Body of pancreas (tissue), 4 donors: ENCODE measurements around the gene ATP8A2. TPM values are rescaled to one million over a fixed set of nuclear protein-coding genes. Genes with fewer than 3 reads are reported as not detected.

Source experiments
- ATAC-seq: fragments of 150-250 bp; one replicate; pipeline ENCODE4 v1.9.1; 2016
- DNase-seq, 4 donors: peaks; one replicate each; pipeline ENCODE4 v3.0.0-alpha.2; 2019
- H3K27ac ChIP-seq, 4 donors: fragments of 200-600 bp; sonication (generic); 1 replicate in 3 of 4; 2 replicates in 1 of 4; pipeline versions ENCODE4 v1.5.1 to v1.6.1; 2016 to 2019; ENCODE audit warnings: mild to moderate bottlenecking in 1 of 4, mixed read lengths in 1 of 4, moderate library complexity in 1 of 4
- H3K27me3 ChIP-seq, 2 donors: fragments of 200-600 bp; sonication (generic); one replicate each; pipeline ENCODE4 v1.6.0; 2016; ENCODE audit warnings: mild to moderate bottlenecking in 1 of 2
- H3K36me3 ChIP-seq, 2 donors: fragments of 200-600 bp; sonication (generic); replicated peaks in 1 of 2; 2 replicates each; pipeline ENCODE4 v1.5.1; 2016; ENCODE audit warnings: low read depth in 2 of 2; ENCODE audit not compliant: insufficient read depth in 1 of 2
- H3K4me1 ChIP-seq: fragments of 200-600 bp; sonication (generic); one replicate; pipeline ENCODE4 v1.6.0; 2016
- H3K4me3 ChIP-seq, 2 donors: fragments of 200-600 bp; sonication (generic); 1 replicate in 1 of 2; 2 replicates in 1 of 2; pipeline ENCODE4 v1.5.1; 2016 to 2019
- H3K9me3 ChIP-seq, 3 donors: fragments of 200-600 bp; sonication (generic); 1 replicate in 2 of 3; 2 replicates in 1 of 3; pipeline ENCODE4 v1.5.1; 2016
- CTCF ChIP-seq, 7 experiments: fragments of 450-650 bp in 4 of 7; fragments of 200-600 bp in 3 of 7; sonication (generic) in 3 of 7; IDR thresholded peaks; one replicate each; pipeline ENCODE4 v1.5.1; 2016 to 2019; ENCODE audit warnings: antibody characterized with exemption in 7 of 7
- POLR2A ChIP-seq, 3 donors: fragments of 450-650 bp; IDR thresholded peaks; one replicate each; pipeline ENCODE4 v1.6.1; 2016; ENCODE audit warnings: antibody characterized with exemption in 3 of 3, mild to moderate bottlenecking in 2 of 3
- WGBS, 2 donors: methylation state at CpG; one replicate each; pipeline ENCODE4 v1.1.5; 2017; 5-methylcytosine and 5-hydroxymethylcytosine counted together
- intact Hi-C: fragments of 100-400 bp; cut with DNase I; formaldehyde crosslinking; loops from one replicate; pipeline ENCODE4 v1.15.1; 2023
- total RNA-seq, 2 donors: library from RNA; depleted of rRNA; stranded (reverse); fragments of >200 nt; gene quantifications; one replicate each; pipeline ENCODE4 v1.1.0, GENCODE V29; 2016

ATP8A2 gene
- total RNA-seq, 2 donors from 2014 or later = under 0.01 TPM; not detected in 1

DNA sequence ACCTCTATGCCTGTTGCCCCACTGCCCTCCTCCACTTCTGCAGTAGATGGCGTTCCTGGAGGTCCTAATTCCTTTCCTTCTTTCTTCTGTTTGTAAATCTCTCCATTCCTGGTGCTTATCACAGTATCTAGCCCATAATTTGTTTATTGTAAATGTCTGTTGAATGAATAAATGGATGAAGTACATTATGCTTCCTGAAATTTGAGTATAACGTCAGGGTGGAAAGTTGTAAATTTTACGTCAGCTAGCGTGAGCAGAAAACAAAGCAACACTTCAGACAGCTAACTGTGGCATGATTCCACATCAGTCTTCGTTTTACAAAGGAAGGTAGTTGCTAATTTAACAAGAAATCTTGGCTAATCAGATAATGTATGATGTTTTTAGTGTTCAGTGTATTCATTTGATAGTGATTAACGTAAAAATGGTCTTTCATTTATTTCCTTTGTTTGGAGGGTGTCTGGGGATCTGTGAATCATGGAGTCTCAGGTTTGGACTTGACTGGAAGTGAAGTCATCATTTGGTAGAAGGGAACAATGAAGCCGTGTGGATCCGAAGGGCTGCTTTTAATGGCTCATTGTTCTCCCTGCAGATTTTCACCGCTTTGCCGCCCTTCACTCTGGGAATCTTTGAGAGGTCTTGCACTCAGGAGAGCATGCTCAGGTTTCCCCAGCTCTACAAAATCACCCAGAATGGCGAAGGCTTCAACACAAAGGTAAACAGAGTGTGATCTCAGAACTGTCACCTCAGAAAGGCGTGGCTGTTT is 465.0 kb downstream of the ATP8A2 start:
- Histone ChIP-seq H3K27ac (no peak overlapping the region), H3K9me3 (no peaks in the 10 kb centered on the region), H3K4me1 (no peaks in the 10 kb centered on the region), H3K4me3 (no peak overlapping the region), H3K27me3 (no peaks in the 10 kb centered on the region), H3K36me3 (no peaks in the 10 kb centered on the region)
- ATAC-seq (no peak), DNase-seq (no peak)
- intact Hi-C loops = no loop called here
- WGBS, 2 donors = 63 to 64% methylated on average over 12 of the region's 12 CpGs
- TF ChIP-seq POLR2A (IDR thresholded peaks at IDR 0.05) (no peak), CTCF (IDR thresholded peaks at IDR 0.05) (no peak)

GRCh38 chr13:25839371-25839770 is 467.6 kb downstream of the ATP8A2 start:
- TF ChIP-seq CTCF (IDR thresholded peaks at IDR 0.05) (no peak), POLR2A (IDR thresholded peaks at IDR 0.05) (no peak)
- H3K9me3 ChIP-seq = no peaks in the 10 kb centered on the region
- WGBS, 2 donors = 69 to 72% methylated on average over 8 of the region's 8 CpGs
- H3K4me3 ChIP-seq = no peak overlapping the region
- intact Hi-C loops = no loop called here
- no peak for ATAC-seq
- no peak overlapping the region for H3K27ac ChIP-seq
- H3K4me1 ChIP-seq = no peaks in the 10 kb centered on the region
- no peaks in the 10 kb centered on the region for H3K27me3 ChIP-seq
- DNase-seq = no peak
- no peaks in the 10 kb centered on the region for H3K36me3 ChIP-seq

GRCh38 chr13:25840261-25840660 is 468.5 kb downstream of the ATP8A2 start:
- WGBS, 2 donors = 57 to 69% methylated on average over 3 of the region's 3 CpGs

GRCh38 chr13:25840931-25841330 is 469.2 kb downstream of the ATP8A2 start:
- Histone ChIP-seq H3K4me1 (no peaks in the 10 kb centered on the region), H3K9me3 (no peaks in the 10 kb centered on the region), H3K27me3 (no peaks in the 10 kb centered on the region), H3K4me3 (no peak overlapping the region), H3K36me3 (no peaks in the 10 kb centered on the region), H3K27ac (no peak overlapping the region)
- TF ChIP-seq POLR2A (IDR thresholded peaks at IDR 0.05) (no peak), CTCF (IDR thresholded peaks at IDR 0.05) (no peak)
- ATAC-seq (no peak), DNase-seq (no peak)
- intact Hi-C loops = no loop called here
- WGBS, 2 donors = 54 to 80% methylated on average over 2 of the region's 2 CpGs

More at GRCh38 chr13:25840261-25840660, 468.5 kb downstream of the ATP8A2 start:
- H3K9me3 ChIP-seq = no peaks in the 10 kb centered on the region
- intact Hi-C loops = no loop called here
- no peak for TF ChIP-seq CTCF (IDR thresholded peaks at IDR 0.05)
- TF ChIP-seq POLR2A (IDR thresholded peaks at IDR 0.05) = no peak
- H3K27ac ChIP-seq = no peak overlapping the region
- no peaks in the 10 kb centered on the region for H3K36me3 ChIP-seq
- H3K4me1 ChIP-seq = no peaks in the 10 kb centered on the region
- DNase-seq (no peak), ATAC-seq (no peak)
- no peak overlapping the region for H3K4me3 ChIP-seq
- no peaks in the 10 kb centered on the region for H3K27me3 ChIP-seq

DNA sequence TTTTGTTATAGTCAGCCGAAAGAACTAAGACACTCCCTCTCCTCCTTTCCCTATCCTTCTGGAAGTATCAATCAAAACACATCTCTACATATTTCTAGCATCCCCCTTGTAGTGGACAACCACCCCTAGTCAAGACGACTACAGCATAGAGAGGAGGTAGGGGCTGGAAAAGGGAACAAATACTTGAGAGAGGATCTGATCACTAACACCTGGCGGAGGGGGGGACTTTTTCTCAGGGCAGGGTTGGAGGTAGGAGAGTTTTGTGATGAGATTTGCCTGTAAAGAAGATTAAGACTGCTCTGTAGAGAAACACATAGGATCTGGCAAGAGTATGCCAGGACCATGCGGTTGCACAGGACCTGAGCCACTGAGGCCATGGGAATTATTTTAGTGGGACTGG is 471.9 kb downstream of the ATP8A2 start:
- no peak for ATAC-seq
- no peak for DNase-seq
- Histone ChIP-seq H3K27me3 (no peaks in the 10 kb centered on the region), H3K4me1 (no peaks in the 10 kb centered on the region), H3K4me3 (no peak overlapping the region), H3K36me3 (no peaks in the 10 kb centered on the region), H3K9me3 (no peaks in the 10 kb centered on the region), H3K27ac (no peak overlapping the region)
- TF ChIP-seq POLR2A (IDR thresholded peaks at IDR 0.05) = no peak
- TF ChIP-seq CTCF (IDR thresholded peaks at IDR 0.05) = no peak
- intact Hi-C loops = no loop called here
- 64 to 66% methylated on average over 4 of the region's 4 CpGs for WGBS, 2 donors
